Vagina (tissue), 2 donors: ENCODE data around the gene TMEM273.

Experiments used
- POLR2A ChIP-seq, 2 donors: fragments of 450-650 bp; IDR thresholded peaks; one replicate each; pipeline ENCODE4 v1.6.1; 2017; ENCODE audit warnings: antibody characterized with exemption in 2 of 2, mild to moderate bottlenecking in 2 of 2, moderate library complexity in 2 of 2
- POLR2AphosphoS5 ChIP-seq, 2 donors: sonication (generic); formaldehyde crosslinking; IDR thresholded peaks; one replicate each; pipeline ENCODE4 v1.9.0; 2017; ENCODE audit warnings: antibody characterized with exemption in 2 of 2, mild to moderate bottlenecking in 2 of 2, low read depth in 1 of 2; ENCODE audit not compliant: insufficient read depth in 1 of 2
- TF ChIP-seq, protein P1 (sequence below), 3 experiments: fragments of 450-650 bp in 2 of 3; fragments of 200-600 bp in 1 of 3; sonication (generic) in 1 of 3; IDR thresholded peaks; one replicate each; pipeline ENCODE4 v1.5.1; 2017 to 2019; ENCODE audit warnings: antibody characterized with exemption in 3 of 3, mild to moderate bottlenecking in 2 of 3, moderate library complexity in 2 of 3

DNA sequence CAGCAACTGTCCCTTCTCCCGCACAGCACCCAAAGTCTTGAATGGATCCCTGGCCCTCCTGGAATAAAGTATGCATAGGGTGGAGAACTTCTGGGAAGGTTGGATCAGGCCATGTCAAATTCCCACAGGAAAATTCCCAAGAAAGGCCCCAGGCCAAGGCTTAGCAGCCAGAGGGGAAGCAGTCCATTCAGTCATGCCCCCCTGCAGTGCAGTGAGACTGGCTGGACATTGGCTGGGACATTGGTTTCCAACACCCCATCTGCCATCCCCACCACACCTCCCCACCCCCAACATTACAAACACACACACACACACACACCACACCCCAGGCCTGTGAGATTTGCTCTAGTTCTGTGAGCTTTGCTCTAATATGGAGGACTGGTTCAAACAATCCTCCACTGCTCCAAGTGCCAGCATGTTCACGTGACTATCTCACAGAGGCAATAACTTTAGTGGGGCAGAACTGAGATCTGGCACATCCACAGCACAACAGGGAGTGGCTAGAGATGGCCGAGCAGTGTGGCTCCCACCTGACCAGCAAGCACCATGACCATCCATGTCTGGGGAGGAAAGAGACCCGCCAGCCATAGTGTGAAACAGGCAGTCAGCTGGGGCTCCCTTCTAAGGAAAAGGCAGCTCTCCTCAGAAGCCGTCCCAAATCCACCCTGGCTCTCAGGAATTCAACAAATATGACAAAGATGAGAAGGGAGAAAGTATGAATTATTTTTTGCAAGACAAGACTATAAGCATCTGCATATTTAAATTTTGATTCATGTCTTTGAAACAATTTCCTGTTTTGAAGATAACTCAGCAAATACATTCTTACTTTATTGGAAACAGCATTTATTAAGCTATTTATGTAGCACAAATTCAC is 47.6 kb downstream of the TMEM273 start:
- TF ChIP-seq, protein P1, sequence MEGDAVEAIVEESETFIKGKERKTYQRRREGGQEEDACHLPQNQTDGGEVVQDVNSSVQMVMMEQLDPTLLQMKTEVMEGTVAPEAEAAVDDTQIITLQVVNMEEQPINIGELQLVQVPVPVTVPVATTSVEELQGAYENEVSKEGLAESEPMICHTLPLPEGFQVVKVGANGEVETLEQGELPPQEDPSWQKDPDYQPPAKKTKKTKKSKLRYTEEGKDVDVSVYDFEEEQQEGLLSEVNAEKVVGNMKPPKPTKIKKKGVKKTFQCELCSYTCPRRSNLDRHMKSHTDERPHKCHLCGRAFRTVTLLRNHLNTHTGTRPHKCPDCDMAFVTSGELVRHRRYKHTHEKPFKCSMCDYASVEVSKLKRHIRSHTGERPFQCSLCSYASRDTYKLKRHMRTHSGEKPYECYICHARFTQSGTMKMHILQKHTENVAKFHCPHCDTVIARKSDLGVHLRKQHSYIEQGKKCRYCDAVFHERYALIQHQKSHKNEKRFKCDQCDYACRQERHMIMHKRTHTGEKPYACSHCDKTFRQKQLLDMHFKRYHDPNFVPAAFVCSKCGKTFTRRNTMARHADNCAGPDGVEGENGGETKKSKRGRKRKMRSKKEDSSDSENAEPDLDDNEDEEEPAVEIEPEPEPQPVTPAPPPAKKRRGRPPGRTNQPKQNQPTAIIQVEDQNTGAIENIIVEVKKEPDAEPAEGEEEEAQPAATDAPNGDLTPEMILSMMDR (IDR thresholded peaks at IDR 0.05) = no peak
- no peak for TF ChIP-seq POLR2A (IDR thresholded peaks at IDR 0.05)
- no peak for TF ChIP-seq POLR2AphosphoS5 (IDR thresholded peaks at IDR 0.05; ENCODE audit: insufficient read depth in 1 of 2, low read depth in 1 of 2)
